GM18508 (cell line): ENCODE data around the gene BICD2.
"Not testable (repeated sequence)": the region's sequence is repeated elsewhere in the genome, so short reads cannot be mapped to it uniquely, and the experiment has no call there.

Experiments used
- ATAC-seq: cut with Tn5 transposase; IDR thresholded peaks from one replicate; pipeline ENCODE4 v1.9.1; 2021; ENCODE audit warnings: moderate number of reproducible peaks; ENCODE audit not compliant: insufficient read depth, unreplicated experiment

BICD2 gene

DNA sequence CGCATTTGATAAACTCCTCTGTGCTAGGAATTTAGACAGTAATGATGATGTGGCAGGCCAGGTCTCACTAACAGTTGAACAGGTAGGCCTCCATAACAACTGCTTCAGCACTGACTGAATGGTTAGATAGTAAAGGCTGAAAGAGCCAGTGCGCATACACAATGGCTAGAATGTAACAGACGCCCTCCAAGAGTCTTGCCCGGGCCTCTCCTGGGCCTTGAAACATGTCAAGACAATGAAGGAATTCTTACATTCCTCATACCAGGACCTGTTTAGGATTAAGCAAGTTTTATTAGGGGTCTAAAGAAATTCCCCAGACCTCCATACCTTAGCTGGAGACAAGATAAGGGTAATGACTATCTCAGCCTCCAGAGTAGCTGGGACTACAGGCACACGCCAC is 6.7 kb upstream of the BICD2 start:
- no peak for ATAC-seq

DNA sequence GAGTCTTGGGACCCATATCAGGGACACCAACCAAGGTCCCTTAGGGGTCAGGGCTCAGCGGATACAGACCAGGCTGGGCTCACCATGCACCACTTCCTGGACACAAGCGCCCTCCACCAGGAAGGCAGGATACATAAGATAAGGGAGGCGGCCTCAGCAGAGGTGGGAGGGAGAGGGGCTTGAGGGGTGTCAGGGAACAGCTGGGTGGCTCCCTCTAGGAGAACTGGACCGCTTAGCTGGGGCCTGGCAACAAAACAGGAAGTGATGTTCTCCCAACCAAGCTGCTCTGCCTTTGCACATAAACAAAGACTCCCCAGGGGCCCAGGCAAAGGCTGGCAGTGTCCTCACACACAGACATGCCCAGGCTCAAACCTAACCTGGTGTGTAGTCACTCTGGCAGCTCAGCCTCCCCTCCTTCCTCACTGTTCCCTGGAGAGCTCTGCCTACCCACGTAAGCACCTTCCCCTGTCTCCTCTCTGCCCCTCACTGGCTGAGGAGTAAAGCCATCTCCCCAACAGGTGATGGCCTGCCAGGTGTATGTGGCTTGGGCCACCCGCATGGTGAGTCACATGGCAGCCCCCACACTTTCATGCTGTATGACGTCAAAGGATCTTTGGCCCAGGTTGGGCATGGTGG is 5.8 kb upstream of the BICD2 start:
- ATAC-seq: no peak

DNA sequence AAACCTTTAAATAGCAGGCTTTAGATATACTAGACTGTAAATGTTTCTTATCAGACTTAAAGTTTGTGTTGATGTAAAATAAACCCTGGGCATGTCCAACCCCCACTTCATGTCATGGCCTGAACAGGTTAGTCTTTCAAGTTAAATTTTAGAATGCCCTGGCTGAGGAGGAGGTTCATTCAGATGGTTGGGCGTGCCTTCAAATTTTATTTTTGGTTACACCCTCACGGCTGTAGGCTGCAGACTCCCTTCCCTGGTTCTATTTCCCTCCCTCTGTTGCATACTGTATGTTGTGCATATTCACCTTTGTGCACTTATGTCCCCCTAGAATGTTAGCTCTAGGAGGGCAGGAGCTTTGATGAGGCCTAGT is 5.3 kb upstream of the BICD2 start:
- ATAC-seq: no peak

DNA sequence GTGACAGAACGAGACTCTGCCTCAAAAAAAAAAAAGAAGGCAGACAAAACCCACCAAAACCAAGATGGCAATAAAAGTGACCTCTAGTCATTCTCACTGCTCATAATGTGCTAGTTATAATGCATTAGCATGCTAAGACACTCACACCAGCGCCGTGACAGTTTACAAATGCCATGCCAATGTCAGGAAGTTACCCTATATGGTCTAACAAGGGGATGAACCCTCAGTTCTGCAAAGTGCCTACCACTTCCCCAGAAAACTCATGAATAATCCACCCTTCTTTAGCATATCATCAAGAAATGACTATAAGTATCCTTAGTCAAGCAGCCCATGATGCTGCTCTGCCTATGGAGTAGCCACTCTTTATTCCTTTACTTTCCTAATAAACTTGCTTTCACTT is 4.7 kb upstream of the BICD2 start:
- ATAC-seq: no peak

DNA sequence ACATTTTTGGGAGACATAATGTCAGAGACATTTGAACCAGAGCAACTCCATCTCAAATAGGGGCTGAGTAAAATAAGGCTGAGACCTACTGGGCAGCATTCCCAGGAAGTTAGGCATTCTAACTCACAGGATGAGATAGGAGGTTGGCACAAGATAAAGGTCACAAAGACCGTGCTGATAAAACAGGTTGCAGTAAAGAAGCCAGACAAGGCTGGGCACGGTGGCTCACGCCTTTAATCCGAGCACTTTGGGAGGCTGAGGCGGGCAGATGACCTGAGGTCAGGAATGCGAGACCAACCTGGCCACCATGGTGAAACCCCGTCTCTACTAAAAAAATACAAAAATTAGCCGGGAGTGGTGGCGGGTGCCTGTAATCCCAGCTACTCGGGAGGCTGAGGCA is 4.2 kb upstream of the BICD2 start:
- ATAC-seq: not testable (repeated sequence)

DNA sequence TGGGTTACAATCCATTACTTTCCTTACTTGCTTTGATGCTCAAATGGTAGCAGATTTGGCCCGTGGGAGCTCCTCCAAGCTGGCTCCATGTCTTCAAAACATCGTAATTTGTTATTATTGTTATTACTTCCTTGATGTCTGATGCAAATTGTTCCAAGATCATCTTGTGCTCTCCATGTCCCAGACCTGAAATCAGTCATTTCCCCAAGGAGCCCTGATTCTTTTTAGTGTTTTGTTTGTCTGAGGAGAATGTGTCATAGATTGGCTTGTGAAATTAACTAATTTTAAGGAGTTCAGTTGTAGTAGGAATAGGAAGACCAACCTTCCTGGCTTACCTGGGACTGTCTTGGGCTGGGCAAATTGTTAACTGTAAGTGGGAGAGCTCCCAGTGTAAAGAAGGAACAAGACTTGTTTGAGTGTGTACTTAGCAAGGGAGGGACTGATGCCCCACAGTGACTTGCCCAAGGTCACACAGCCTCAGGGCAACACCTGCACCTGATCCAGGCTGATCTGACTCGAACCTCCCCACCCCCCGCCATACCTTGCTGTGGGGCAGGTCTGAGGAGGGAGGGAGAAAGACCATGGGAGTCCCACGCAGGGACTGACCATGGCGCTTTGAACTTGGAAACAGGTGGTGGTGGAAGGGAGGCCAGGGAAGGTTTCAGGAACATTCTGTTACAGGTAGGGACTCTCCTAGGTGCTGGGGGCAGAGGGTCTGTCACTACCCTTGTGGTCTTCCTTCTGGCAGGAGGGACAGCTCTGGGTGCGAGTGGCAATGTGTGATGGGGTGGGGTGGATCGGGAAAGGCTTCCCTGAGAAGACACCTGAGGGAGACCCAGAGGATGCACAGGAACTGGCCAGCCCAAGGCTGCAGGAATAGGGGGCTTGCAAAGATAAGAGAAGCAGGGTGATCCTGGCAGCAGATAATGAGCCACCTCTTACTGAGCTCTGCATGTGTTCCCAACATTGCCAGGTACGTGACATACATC is 2.7 kb upstream of the BICD2 start:
- no peak for ATAC-seq

DNA sequence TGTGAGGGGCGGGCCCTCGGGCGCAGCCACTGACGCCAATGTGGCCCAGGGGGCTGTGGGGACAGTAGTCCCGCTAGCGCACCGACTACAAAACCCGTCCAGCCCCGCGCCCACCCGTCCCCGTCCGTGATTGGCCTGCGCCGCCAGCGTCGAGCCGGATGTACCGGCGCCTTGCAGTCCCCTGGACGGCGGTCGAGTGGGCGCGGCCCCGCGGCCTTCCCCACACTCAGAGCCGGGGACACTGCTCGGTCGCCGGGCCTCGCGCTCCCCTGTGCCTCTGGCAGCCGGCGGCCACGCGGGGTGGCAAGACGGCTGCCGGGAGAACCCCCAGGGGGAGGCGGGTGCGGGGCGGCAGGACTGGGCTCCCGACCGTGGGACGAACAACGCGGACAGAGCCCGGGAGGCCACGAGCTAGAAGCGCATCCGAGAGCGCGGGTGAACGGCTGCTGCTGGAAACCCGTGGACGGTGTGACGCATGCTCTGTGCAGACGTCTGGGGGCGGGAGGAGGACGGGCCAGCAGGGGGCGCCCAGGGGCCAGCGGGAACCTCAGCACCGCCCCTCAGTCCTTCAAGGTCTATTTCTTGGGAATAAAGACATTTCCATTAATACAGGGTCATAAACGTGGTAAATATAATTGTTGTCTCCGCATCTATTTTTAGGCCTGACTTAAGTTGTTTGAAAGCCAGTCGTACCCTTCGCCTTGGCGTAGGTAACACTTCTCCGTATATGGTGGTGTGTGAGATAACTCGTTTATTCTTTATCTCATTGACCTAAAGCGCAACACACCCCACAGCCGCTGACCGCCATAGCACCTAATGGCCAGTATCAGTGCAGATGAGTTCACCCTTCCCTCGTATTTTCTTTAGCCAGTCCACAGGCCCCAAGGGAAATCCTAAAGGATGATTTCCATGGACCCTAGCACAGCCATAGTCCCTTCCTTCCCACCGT is 629 bp upstream of the BICD2 start:
- ATAC-seq: peak; percentile 32

- no peak for ATAC-seq
These were observed 782 bp downstream of the BICD2 start for GRCh38 chr9:92763721-92764380.

GRCh38 chr9:92762781-92763708 is 1.6 kb downstream of the BICD2 start:
- ATAC-seq: no peak

GRCh38 chr9:92762196-92762595 is 2.4 kb downstream of the BICD2 start:
- no peak for ATAC-seq

- no peak for ATAC-seq
These were observed 2.9 kb downstream of the BICD2 start for GRCh38 chr9:92761686-92762085.

DNA sequence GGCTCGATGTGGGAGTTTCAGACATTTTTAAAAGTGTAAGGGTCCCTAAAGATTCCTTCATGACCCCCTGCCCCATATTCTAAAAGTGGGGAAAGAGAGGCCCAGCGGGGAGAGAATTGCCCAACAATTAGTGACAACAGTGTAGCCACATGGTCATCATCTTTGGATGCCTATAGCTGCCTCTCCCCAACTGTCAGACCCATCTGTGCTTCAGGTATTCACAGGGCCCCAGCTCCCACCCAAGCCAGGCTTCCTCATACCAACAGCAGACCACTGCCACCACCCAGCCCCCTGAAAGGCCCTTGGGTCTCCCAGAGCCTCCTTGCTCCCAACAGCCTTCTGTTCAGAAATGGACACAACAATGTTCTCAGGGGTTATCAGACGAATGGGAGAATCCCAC is 4.1 kb downstream of the BICD2 start:
- no peak for ATAC-seq

DNA sequence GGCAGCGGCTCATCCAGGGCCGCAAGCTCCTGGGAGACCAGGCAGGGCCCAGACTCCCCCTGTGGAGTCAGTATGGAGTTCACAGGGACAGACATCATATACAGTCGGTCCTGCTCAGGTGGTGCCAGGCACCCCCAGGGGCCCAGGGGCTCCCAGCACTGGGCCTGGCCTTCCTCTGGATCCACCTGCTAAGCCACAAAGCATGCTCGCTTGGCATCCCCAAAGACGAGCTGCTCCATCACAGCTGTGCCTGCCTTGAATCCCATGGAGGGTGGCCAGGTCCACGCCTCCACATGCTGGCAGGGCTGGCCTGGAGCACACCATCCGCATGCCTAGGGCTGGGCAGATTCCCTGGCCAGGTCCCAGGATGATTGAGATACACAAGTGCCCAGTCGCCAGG is 4.6 kb downstream of the BICD2 start:
- no peak for ATAC-seq

DNA sequence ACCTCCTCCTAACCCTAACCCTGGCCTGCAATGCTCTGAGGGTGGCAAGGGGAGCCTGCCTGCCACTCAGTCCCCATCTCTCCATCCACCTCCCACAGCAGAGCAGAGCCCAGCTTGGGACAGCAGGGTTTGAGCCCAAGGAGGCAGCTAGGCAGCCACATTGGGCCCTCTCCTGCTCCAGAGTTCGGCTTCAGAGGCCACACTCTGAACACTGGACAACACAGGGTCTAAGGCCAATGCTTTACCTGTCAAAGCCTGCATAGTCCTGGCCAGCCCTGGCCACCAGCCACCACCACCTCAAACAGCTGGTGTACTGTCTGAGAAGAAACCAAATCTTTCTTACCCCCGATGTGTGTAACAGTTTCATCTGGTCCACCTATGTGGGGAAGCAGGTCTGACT is 5.2 kb downstream of the BICD2 start:
- ATAC-seq: no peak

DNA sequence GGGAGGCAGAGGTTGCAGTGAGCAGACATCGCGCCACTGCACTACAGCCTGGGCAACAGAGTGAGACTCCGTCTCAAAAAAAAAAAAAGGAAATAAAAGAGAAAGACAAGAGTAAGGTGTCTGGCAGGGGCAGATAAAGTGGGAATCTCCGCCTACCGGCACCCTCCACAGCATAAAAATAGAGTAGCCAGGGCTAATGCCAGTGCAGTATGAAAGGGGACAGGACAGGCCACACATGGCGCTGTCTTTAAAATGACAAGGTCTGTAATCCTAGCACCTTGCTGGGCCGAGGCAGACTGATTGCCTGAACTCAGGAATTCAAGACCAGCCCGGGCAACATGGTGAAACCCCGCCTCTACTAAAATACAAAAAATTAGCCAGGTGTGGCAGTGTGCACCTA is 7.8 kb downstream of the BICD2 start:
- no peak for ATAC-seq

DNA sequence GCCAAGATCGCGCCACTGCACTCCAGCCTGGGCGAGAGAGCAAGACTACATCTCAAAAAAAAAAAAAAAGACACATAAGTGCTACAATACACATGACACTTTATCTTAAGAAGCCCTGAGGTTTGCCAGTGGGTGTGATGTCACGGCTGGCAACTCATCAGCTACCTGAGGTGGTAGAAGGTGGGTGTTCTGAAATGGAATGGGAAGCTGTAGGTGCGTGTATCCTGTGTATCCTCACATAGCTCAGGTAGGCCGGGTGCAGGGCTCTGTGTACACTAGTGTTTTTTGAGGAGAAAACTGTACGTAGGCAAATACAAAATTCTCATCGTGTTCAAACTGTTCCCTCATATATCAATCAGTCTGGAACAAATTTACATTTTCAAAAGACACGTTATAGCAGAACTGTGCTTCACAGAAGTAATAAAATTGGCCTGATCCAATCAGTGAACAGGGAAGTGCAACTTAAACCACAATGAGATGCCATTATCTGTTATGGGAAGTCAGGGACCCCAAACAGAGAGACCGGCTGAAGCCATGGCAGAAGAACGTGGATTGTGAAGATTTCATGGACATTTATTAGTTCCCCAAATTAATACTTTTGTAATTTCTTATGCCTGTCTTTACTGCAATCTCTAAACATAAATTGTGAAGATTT is 10.4 kb downstream of the BICD2 start:
- ATAC-seq: no peak

- no peak for ATAC-seq
These were observed 11.7 kb downstream of the BICD2 start for GRCh38 chr9:92752812-92753404.

DNA sequence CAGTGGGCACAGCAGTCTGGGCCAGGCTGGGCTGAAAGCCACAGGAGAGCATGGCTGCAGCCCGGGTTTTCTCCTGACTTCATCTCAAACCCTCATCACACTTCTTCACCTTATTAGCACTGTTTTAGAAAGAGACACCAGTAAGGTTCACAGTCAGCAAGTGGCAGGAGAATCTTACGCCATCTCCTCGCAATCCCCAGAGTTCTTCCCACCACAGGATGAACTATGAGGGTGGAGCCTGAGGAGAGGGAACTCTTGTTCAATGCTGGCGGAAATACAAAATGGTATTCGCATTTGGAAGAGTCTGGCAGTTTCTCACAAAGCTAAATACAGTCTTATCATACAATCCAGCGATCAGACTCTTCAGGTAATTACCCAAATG is 14.7 kb downstream of the BICD2 start:
- no peak for ATAC-seq
